ENCODE measurements around the gene SYT9. TPM values are rescaled to one million over a fixed set of nuclear protein-coding genes. Genes with fewer than 3 reads are reported as not detected.

SYT9 gene
- total and polyA plus RNA-seq, 2 donors (not counting 3 experiments of a cell fraction or from before 2014, with no cell fraction given): 0.23 TPM; not detected in 1

DNA sequence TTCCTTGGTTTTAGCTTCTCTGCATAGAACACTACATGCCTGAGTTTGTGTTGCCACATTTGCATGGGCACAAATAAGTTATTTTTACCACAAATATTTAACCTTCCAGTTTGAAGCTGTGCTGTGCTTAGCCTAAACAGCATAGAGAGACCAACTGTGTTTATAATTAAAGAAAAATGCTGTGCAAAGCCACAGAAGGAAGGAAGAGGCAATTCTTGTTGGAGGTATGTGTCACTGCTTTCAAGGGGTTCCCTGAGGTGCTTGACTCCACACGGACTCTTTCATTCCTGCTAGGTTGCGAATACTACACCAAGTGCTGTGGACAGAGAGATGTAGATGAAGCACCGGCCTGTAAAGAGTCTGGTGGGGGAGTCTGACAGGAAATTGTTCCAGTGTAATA lies 186.0 kb downstream of the SYT9 start:
- dilution Hi-C loops (cut with MboI; ENCODE audit: extremely low pct_ligation_motif_present, low sequenced_read_pairs): no loop called here
- Histone ChIP-seq H3K4me2 (ENCODE audit: insufficient read depth, low read length) (no peak overlapping the region), H3K36me3 (ENCODE audit: control insufficient read depth in 2 of 2, extremely low read depth in 1 of 2, insufficient read depth in 2 of 2, low read length in 2 of 2) (no peaks in the 10 kb centered on the region), H2AFZ (ENCODE audit: low read depth, low read length) (no peak overlapping the region), H4K20me1 (replicated peaks; ENCODE audit: control insufficient read depth, extremely low read depth, insufficient read depth, low read length) (no peaks in the 10 kb centered on the region), H3K4me1 (ENCODE audit: control insufficient read depth, extremely low read depth, insufficient read depth, low read length) (peaks cover 10% of the 10 kb centered on the region), H3K9me1 (replicated peaks; ENCODE audit: control insufficient read depth, extremely low read depth, insufficient read depth, low read length) (no peaks in the 10 kb centered on the region), H3K27ac (ENCODE audit: insufficient read depth, low read depth, low read length) (no peak overlapping the region), H3K27me3 (ENCODE audit: control insufficient read depth in 2 of 2, insufficient read depth in 2 of 2, low read length in 2 of 2) (peaks cover 0 to 7% of the 10 kb centered on the region in 2 experiments), H3K9me3 (replicated peaks; ENCODE audit: control insufficient read depth, insufficient read depth, low read length) (no peaks in the 10 kb centered on the region), H3K79me2 (ENCODE audit: control insufficient read depth, insufficient read depth, low read length) (no peaks in the 10 kb centered on the region), H3K4me3 (replicated peaks in 1 of 3; ENCODE audit: insufficient read depth in 1 of 3, low read depth in 1 of 3, low read length in 3 of 3) (no peak overlapping the region), H3K9ac (replicated peaks; ENCODE audit: extremely low read depth, insufficient read depth, low read length) (no peak overlapping the region)
- POLR2A ChIA-PET: no interaction called here
- CTCF ChIA-PET: no interaction called here
- intact Hi-C loops (cut with micrococcal nuclease): no loop called here
- FAIRE-seq: no peak
- no peak for TF ChIP-seq CTCF (IDR thresholded peaks at IDR 0.05; ENCODE audit: extremely low read depth in 1 of 2, insufficient read depth in 1 of 2, low read depth in 1 of 2, low read length in 2 of 2)
- no peak for TF ChIP-seq JUN (IDR thresholded peaks at IDR 0.05; ENCODE audit: borderline replicate concordance, insufficient read depth, insufficient read length, low read depth)
- TF ChIP-seq POLR2AphosphoS5 (IDR thresholded peaks at IDR 0.05; ENCODE audit: insufficient read depth, low read depth, low read length): no peak
- TF ChIP-seq MAX (IDR thresholded peaks at IDR 0.05; ENCODE audit: insufficient read depth, insufficient read length): no peak
- no peak for TF ChIP-seq FOS (IDR thresholded peaks at IDR 0.05; ENCODE audit: borderline replicate concordance, insufficient read depth, low read length)
- TF ChIP-seq EZH2 (IDR thresholded peaks at IDR 0.05; ENCODE audit: borderline replicate concordance, low read depth, low read length, severe bottlenecking): no peak
- TF ChIP-seq GATA2 (IDR thresholded peaks at IDR 0.05; ENCODE audit: insufficient read depth, insufficient read length, low read depth, low read length): no peak
- TF ChIP-seq POLR2A (IDR thresholded peaks at IDR 0.05; ENCODE audit: low read depth, low read length): no peak
- no peak for TF ChIP-seq MYC (IDR thresholded peaks at IDR 0.05; ENCODE audit: low read depth, low read length)
- DNase-seq (ENCODE audit: low read depth, low spot score): no peak
- BruUV-seq (replicated peaks): no TSS peak

All from endothelial cell of umbilical vein (primary cell).